ENCODE data around the gene CBLB.

- TF ChIP-seq, protein P1, sequence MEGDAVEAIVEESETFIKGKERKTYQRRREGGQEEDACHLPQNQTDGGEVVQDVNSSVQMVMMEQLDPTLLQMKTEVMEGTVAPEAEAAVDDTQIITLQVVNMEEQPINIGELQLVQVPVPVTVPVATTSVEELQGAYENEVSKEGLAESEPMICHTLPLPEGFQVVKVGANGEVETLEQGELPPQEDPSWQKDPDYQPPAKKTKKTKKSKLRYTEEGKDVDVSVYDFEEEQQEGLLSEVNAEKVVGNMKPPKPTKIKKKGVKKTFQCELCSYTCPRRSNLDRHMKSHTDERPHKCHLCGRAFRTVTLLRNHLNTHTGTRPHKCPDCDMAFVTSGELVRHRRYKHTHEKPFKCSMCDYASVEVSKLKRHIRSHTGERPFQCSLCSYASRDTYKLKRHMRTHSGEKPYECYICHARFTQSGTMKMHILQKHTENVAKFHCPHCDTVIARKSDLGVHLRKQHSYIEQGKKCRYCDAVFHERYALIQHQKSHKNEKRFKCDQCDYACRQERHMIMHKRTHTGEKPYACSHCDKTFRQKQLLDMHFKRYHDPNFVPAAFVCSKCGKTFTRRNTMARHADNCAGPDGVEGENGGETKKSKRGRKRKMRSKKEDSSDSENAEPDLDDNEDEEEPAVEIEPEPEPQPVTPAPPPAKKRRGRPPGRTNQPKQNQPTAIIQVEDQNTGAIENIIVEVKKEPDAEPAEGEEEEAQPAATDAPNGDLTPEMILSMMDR (conservative IDR thresholded peaks at IDR 0.05), result no peak
- no peak for TF ChIP-seq ZFX (IDR thresholded peaks at IDR 0.05)
These were observed 153.4 kb downstream of the CBLB start for GRCh38 chr3:105715372-105715771.

Measured in C4-2B (cell line).